Dedifferentiated amniotic fluid mesenchymal stem cell (primary cell): Measurements from ENCODE around the gene EVC2.
"Not testable (repeated sequence)": the region's sequence is repeated elsewhere in the genome, so short reads cannot be mapped to it uniquely, and the experiment has no call there.

Experiments
- DNase-seq: peaks from one replicate; pipeline ENCODE4 v3.0.0-alpha.2; 2016; ENCODE audit errors: extremely low spot score

Gene EVC2

GRCh38 chr4:5742388-5742787 is 34.0 kb upstream of the EVC2 start:
- no peak for DNase-seq

GRCh38 chr4:5738061-5738460 is 29.7 kb upstream of the EVC2 start:
- DNase-seq = no peak

- DNase-seq = no peak
Measured at GRCh38 chr4:5735463-5735862, 27.1 kb upstream of the EVC2 start.

GRCh38 chr4:5734853-5735252 is 26.5 kb upstream of the EVC2 start:
- DNase-seq = no peak

GRCh38 chr4:5732158-5732557 is 23.8 kb upstream of the EVC2 start:
- DNase-seq = no peak

- no peak for DNase-seq
Measured at GRCh38 chr4:5730993-5731990, 22.9 kb upstream of the EVC2 start.

GRCh38 chr4:5730436-5730835 is 22.1 kb upstream of the EVC2 start:
- DNase-seq = no peak

GRCh38 chr4:5728412-5728811 is 20.1 kb upstream of the EVC2 start:
- not testable (repeated sequence) for DNase-seq

- DNase-seq = no peak
Measured at GRCh38 chr4:5724377-5724776, 16.0 kb upstream of the EVC2 start.

GRCh38 chr4:5722328-5722727 is 14.0 kb upstream of the EVC2 start:
- peak; percentile 23 for DNase-seq

GRCh38 chr4:5721923-5722322 is 13.6 kb upstream of the EVC2 start:
- DNase-seq = no peak

GRCh38 chr4:5720980-5721379 is 12.6 kb upstream of the EVC2 start:
- no peak for DNase-seq

GRCh38 chr4:5720157-5720850 is 11.9 kb upstream of the EVC2 start:
- no peak for DNase-seq

GRCh38 chr4:5719350-5720055 is 11.1 kb upstream of the EVC2 start:
- no peak for DNase-seq

GRCh38 chr4:5718411-5718810 is 10.1 kb upstream of the EVC2 start:
- no peak for DNase-seq

- DNase-seq = no peak
Measured at GRCh38 chr4:5717449-5718158, 9.2 kb upstream of the EVC2 start.

- no peak for DNase-seq
Measured at GRCh38 chr4:5716391-5716790, 8.0 kb upstream of the EVC2 start.

GRCh38 chr4:5715357-5715756 is 7.0 kb upstream of the EVC2 start:
- no peak for DNase-seq

- no peak for DNase-seq
Measured at GRCh38 chr4:5713861-5714260, 5.5 kb upstream of the EVC2 start.

GRCh38 chr4:5712931-5713330 is 4.6 kb upstream of the EVC2 start:
- no peak for DNase-seq

GRCh38 chr4:5712517-5712916 is 4.2 kb upstream of the EVC2 start:
- no peak for DNase-seq
